ENCODE data around the gene C6orf15. TPM values are rescaled to one million over a fixed set of nuclear protein-coding genes. Genes with fewer than 3 reads are reported as not detected.

C6orf15 gene
- total RNA-seq, 4 donors from 2014 or later, result 1.6 TPM; not detected in 3

GRCh38 chr6:31145386-31145785 lies 33.0 kb upstream of the C6orf15 start:
- Histone ChIP-seq H3K9me3 (no peaks in the 10 kb centered on the region), H3K27me3 (no peaks in the 10 kb centered on the region), H3K27ac (no peak overlapping the region), H3K36me3 (peaks cover 0 to 74% (median 2%) of the 10 kb centered on the region in 3 donors), H3K4me1 (peaks cover 0 to 14% (median 0%) of the 10 kb centered on the region in 3 donors), H3K4me3 (no peak overlapping the region)
- intact Hi-C loops (cut with DNase I), result no loop called here
- no peak for DNase-seq
- TF ChIP-seq, protein P1, sequence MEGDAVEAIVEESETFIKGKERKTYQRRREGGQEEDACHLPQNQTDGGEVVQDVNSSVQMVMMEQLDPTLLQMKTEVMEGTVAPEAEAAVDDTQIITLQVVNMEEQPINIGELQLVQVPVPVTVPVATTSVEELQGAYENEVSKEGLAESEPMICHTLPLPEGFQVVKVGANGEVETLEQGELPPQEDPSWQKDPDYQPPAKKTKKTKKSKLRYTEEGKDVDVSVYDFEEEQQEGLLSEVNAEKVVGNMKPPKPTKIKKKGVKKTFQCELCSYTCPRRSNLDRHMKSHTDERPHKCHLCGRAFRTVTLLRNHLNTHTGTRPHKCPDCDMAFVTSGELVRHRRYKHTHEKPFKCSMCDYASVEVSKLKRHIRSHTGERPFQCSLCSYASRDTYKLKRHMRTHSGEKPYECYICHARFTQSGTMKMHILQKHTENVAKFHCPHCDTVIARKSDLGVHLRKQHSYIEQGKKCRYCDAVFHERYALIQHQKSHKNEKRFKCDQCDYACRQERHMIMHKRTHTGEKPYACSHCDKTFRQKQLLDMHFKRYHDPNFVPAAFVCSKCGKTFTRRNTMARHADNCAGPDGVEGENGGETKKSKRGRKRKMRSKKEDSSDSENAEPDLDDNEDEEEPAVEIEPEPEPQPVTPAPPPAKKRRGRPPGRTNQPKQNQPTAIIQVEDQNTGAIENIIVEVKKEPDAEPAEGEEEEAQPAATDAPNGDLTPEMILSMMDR (IDR thresholded peaks at IDR 0.05), result no peak
- TF ChIP-seq POLR2A (IDR thresholded peaks at IDR 0.05), result no peak
- 92 to 93% methylated on average over 10 of the region's 10 CpGs for WGBS, 2 donors

GRCh38 chr6:31144970-31145340 lies 32.6 kb upstream of the C6orf15 start:
- H3K36me3 ChIP-seq, result peaks cover 0 to 69% (median 0%) of the 10 kb centered on the region in 3 donors
- no peak for DNase-seq
- WGBS, 2 donors, result 74% methylated on average over 6 of the region's 11 CpGs; no CpG with 5 or more reads in 1 of the 2 donors

DNA sequence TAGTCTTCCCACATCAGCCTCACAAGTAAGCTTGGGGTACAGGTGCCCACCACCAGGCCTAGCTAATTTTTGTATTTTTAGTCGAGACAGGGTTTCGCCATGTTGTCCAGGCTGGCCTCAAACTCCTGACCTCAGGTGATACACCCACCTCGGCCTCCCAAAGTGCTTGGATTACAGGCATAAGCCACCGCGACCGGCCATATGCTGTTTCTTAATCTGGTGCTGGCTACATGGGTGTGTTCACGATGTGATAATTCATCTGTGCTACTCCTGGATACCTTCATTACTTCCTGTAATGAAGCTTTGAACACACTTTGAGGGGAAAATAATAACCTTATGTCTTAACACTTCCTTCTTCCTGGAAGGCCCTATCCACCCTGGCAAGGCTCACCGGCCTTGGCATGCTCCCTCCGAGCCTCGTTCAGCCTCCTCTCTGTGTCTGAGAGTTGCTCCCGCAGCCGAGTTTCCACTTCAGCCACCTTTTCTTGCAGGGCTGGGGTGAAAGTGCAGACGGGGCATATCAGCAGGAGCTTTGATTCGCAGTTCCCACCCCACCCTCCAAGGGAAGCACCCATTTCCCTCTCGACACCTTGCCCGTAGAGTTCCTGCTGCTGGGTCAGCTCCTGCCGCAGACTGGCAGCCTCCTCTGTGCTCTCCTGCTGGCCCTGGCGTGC lies 32.1 kb upstream of the C6orf15 start:
- H3K36me3 ChIP-seq, result peaks cover 0 to 64% (median 0%) of the 10 kb centered on the region in 3 donors
- H3K27ac ChIP-seq, result no peak overlapping the region
- H3K27me3 ChIP-seq, result no peaks in the 10 kb centered on the region
- peaks cover 0 to 19% (median 0%) of the 10 kb centered on the region in 3 donors for H3K4me1 ChIP-seq
- TF ChIP-seq, protein P1 (IDR thresholded peaks at IDR 0.05), result no peak
- no peak for TF ChIP-seq POLR2A (IDR thresholded peaks at IDR 0.05)
- no peaks in the 10 kb centered on the region for H3K9me3 ChIP-seq
- 68 to 86% methylated on average over 11 to 18 of the region's 18 CpGs for WGBS, 2 donors
- no peak for DNase-seq
- H3K4me3 ChIP-seq, result no peak overlapping the region
- intact Hi-C loops (cut with DNase I), result no loop called here

More at GRCh38 chr6:31144970-31145340, 32.6 kb upstream of the C6orf15 start:
- Histone ChIP-seq H3K27ac (no peak overlapping the region), H3K4me3 (no peak overlapping the region), H3K9me3 (no peaks in the 10 kb centered on the region), H3K4me1 (peaks cover 0 to 14% (median 0%) of the 10 kb centered on the region in 3 donors), H3K27me3 (no peaks in the 10 kb centered on the region)
- TF ChIP-seq, protein P1 (IDR thresholded peaks at IDR 0.05), result no peak
- TF ChIP-seq POLR2A (IDR thresholded peaks at IDR 0.05), result no peak
- intact Hi-C loops (cut with DNase I), result no loop called here

GRCh38 chr6:31143148-31143547 lies 30.8 kb upstream of the C6orf15 start:
- 13 to 40% methylated on average over 1 to 2 of the region's 11 CpGs for WGBS, 2 donors
- Histone ChIP-seq H3K27me3 (no peaks in the 10 kb centered on the region), H3K9me3 (no peaks in the 10 kb centered on the region), H3K4me3 (no peak overlapping the region), H3K4me1 (peaks cover 0 to 31% (median 0%) of the 10 kb centered on the region in 3 donors), H3K27ac (no peak overlapping the region), H3K36me3 (peaks cover 0 to 54% (median 0%) of the 10 kb centered on the region in 3 donors)
- intact Hi-C loops (cut with DNase I), result no loop called here
- TF ChIP-seq, protein P1 (IDR thresholded peaks at IDR 0.05), result no peak
- no peak for TF ChIP-seq POLR2A (IDR thresholded peaks at IDR 0.05)
- DNase-seq, result no peak

- Histone ChIP-seq H3K4me1 (peaks cover 2 to 39% (median 7%) of the 10 kb centered on the region in 3 donors), H3K9me3 (no peaks in the 10 kb centered on the region), H3K4me3 (no peak overlapping the region), H3K27me3 (no peaks in the 10 kb centered on the region), H3K36me3 (peaks cover 0 to 51% (median 0%) of the 10 kb centered on the region in 3 donors), H3K27ac (no peak overlapping the region)
- intact Hi-C loops (cut with DNase I), result no loop called here
- no peak for TF ChIP-seq POLR2A (IDR thresholded peaks at IDR 0.05)
- TF ChIP-seq, protein P1 (IDR thresholded peaks at IDR 0.05), result no peak
- 7 to 51% methylated on average over 1 to 2 of the region's 2 CpGs for WGBS, 2 donors
- no peak for DNase-seq
Observed at GRCh38 chr6:31142361-31142761, 30.0 kb upstream of the C6orf15 start.

Data from esophagus squamous epithelium (tissue), 5 donors.